Endothelial cell of hepatic sinusoid (primary cell): ENCODE results near the gene PITPNB.

Source experiments
- in situ Hi-C: cut with HindIII; loops from 2 replicates; pipeline ENCODE4 v1.10.0; 2017; ENCODE audit warnings: low sequenced_read_pairs

Gene PITPNB

DNA sequence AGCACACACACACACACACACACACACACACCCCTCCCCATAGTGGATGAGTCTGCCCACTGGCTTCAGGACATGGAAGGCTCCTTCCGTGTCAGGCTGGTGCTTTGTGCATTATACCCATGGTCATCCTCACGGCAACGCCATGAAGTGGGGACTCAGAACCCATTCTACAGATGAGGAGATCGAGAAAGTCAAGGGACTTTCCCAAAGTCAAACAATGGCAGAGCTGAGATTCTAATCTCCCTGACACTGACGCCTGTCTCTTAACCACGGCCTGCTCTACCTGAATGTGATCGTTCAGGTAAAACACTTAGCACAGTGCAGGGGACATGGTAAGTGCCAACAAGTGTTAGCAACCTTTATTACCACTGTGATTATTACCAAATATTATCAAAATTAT is 113.2 kb downstream of the PITPNB start:
- in situ Hi-C loops: no loop called here

DNA sequence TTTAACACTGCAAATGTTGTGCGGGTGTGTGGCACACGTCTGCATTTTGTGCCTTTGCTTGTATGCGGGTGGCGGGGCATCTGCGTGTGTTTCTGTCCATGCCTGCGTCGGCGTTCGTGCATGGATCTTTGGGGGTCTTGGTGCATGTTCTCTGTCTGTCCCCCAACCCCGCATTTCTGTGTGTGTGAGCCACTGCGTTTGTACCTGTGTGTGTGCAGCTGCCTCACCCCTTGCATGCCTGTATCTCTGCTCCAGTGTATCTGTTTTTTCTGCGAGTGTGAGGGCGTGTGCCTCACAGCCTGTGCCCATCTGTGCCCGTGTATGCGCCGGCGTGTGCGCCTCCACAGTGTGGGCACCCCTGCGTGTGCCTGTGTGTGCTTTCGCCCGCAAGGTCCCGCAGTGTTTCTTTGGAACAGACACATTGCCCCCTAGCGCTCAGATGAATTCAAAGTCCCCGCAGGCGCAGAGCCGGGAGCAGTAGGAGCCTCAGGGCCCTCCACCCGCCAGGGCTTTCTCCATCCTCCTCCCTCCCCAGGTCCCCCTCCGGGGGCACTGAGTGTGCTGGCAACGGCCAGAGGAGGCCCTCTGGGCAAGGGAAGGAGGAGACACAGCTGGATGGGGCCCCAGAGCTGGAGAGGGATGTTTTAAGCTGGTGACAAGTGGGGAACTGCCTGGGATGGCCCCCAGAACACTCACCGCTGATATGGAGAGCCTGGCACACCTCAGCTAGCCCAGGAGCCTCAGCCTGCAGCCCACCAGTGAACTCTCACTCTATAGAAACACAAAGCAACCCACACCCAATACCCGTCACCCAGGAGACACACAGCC is 114.4 kb downstream of the PITPNB start:
- in situ Hi-C loops: no loop called here

DNA sequence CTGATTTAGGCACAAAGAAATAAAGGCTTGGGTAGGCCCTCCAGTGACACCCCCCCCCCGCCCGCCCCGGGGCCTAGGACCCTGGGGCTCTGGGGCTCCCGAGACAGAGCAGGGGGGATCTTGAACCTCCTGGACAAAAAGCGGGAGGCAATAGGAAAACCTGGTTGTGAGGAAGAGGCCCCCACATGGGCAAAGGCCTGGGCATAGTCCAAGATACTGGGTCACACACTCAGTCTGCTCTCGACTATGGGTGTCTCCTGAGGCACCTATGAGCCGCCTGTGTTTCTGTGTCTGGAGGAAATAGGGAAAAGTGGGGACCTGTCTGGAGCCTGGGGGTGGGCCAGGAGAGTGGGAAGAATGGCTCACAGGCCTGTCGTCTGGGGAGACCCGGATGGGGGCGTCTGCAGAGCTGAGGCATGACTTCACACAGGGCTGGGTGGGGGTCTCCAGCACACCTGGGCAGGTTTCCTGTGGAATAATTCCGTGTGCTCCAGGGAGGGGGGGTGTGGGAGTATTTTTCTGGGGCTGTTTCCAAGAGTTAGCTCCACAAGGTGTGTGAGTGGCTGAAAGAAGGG is 115.1 kb downstream of the PITPNB start:
- in situ Hi-C loops: no loop called here

DNA sequence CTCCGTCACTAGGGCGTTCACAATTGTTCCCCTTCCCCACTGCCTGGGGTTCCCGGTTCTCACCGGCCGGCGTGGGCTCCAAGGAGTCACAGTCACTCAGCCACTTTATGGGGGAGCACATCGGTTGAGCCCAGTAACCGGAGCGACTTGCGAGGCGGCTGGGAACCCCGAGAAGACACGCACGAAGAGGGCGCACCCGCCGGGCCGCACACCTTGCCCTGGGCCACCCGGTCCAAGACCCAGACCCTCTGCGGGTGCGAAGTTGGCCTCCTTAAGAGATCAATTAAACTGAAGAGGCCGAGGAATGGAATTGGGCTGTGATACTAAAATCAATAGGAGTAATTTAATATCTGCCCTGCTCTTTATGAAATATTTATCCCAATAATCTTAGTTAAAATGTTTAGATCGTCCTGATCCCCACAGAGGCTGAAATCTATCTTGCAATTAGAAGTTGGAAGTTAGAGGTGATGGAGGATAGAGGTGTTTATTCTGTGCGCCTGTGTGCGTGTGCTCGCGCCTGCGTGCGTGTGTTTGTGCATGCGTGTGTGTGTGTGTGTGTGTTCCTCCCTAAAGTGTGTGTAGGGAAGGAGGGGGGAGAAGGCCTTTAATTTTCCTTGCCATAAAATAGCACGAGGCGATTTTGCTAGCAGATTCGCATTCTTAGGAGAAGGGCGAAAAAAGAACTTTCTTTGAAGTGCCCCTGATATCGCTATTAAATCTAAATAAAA is 116.5 kb downstream of the PITPNB start:
- in situ Hi-C loops: no loop called here
